ENCODE results near the gene TEKT1.

Gene TEKT1

DNA sequence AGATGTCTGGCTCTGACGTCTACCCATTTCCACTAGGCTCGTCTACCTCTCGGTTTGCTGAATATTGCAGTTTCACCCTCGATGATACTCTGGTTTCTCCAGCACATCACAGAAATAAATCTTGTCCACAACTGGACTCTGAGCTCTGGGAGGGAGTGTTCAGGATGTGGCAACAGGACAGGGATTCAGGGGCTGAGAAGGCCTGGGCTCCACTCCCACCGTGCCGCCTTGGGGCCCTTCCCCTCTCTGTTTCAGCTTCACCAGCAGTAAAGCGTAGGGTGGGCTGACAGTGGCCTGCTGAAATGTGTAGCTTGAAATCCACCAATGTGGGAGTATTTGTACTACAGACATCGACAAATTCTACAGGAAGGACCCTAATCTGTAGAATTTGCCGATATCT, 20.0 kb downstream of the TEKT1 start:
- TF ChIP-seq, protein P1, sequence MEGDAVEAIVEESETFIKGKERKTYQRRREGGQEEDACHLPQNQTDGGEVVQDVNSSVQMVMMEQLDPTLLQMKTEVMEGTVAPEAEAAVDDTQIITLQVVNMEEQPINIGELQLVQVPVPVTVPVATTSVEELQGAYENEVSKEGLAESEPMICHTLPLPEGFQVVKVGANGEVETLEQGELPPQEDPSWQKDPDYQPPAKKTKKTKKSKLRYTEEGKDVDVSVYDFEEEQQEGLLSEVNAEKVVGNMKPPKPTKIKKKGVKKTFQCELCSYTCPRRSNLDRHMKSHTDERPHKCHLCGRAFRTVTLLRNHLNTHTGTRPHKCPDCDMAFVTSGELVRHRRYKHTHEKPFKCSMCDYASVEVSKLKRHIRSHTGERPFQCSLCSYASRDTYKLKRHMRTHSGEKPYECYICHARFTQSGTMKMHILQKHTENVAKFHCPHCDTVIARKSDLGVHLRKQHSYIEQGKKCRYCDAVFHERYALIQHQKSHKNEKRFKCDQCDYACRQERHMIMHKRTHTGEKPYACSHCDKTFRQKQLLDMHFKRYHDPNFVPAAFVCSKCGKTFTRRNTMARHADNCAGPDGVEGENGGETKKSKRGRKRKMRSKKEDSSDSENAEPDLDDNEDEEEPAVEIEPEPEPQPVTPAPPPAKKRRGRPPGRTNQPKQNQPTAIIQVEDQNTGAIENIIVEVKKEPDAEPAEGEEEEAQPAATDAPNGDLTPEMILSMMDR (IDR thresholded peaks at IDR 0.05; ENCODE audit: insufficient read depth, missing control alignments), result no peak
- FAIRE-seq (no peak), DNase-seq (ENCODE audit: insufficient read length, low spot score) (no peak)

DNA sequence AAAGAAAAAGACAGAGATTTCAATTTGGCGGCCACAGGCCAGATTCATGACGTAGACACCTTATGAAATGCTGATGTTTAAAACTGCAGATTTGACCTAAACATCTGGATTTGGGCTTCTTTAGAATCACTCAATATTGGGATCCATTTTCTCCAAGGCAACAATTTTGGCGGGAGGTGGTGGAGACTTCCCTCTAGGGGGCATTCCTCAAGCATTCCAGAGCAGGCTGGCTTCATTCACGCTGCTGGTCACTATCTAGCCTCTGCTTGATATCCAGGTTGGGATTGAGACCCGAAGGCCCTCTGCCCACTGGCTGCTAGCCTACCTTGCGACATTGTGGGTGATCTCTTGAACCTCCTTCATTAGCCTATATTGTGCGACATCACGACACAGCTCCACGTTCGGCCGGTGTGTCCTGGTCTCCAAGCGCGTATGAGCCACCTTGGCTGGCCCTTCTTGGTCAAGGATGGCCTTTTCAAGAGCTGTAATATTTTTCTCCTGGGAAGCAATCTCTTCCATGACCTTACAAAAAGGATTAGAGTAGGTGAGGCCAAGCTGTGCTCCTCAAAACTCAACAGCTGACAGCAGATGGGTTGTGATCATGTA, 31.0 kb downstream of the TEKT1 start:
- TF ChIP-seq, protein P1 (IDR thresholded peaks at IDR 0.05; ENCODE audit: insufficient read depth, missing control alignments), result no peak
- FAIRE-seq (no peak), DNase-seq (ENCODE audit: insufficient read length, low spot score) (no peak)

DNA sequence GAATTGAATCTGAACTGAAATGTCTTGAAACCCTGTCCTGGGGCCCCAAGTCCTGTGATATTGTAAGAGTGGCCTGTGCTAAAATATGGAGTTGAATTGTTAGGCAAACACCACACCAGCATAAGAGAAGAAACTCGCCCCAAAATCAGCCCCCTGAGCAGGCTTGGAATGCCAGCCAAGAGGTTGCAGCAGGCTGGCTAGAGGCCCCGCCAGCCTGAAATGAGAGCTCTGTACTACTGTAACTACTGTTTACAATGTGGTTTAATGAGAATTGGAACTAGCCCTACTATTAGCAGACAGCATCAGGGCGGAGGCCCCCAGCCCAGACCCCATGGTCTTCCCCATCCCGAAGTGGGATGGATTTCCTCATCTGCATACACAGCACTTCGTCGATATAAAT, 31.8 kb downstream of the TEKT1 start:
- TF ChIP-seq, protein P1 (IDR thresholded peaks at IDR 0.05; ENCODE audit: insufficient read depth, missing control alignments), result no peak
- FAIRE-seq, result no peak

DNA sequence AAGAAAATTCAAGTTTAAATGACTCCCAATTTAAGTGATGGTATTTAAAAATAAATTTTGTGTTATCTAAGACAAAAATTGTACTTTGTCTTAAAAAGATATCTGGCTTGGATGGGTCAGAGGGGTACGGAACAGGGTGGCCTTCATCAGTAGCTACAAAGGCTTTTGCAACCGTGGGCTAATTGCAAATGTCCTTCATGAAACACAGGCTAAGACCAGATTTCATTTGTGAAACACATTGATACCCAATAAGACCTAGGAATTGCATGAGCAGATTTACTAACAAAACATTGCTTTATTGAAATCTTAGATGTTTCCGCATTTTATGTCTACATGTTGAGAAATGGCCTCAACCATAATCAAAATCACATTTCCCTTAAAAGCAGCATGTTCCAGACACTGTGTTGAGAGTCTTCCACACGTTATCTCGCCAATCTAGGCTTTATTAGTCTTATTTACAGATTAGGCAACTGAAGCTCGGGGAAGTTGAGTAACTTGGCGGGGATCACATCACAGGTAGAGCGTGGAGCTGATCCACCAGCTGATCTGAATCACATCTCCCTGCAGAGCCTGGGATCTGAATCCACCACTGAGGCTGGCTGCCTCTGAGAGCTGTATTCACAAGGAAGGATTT, 33.7 kb downstream of the TEKT1 start:
- DNase-seq (ENCODE audit: insufficient read length, low spot score), result no peak
- TF ChIP-seq, protein P1 (IDR thresholded peaks at IDR 0.05; ENCODE audit: insufficient read depth, missing control alignments), result no peak
- no peak for FAIRE-seq

More for the DNA sequence above, 31.8 kb downstream of the TEKT1 start:
- DNase-seq (ENCODE audit: insufficient read length, low spot score), result no peak

DNA sequence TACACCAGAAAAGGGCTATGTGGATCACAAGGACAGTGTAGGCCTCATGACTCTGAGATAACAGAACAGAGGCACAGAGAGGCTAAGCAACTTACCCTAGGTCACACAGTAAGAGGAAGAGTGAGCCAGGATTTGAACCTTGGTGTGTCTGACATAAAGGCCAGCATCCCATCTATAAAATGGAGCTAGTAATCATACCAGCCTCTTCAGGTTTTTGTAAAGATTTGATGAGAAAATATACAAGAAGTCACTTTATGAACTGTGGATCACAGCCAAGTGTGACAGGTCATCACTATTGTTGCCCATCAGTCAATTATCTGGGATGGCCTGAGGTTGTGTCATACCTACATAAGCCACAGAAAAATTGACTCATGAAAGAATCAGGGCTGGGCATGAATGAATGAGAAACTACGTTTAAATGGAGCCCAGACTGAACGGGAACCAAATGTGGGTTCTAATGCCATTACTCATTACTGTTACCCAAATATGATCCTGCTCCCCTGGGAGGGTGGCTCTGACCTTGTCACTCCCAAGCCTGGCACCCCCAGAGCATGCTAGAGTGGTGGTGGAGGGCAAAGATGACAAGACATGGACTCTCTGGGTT, 34.5 kb downstream of the TEKT1 start:
- FAIRE-seq (no peak), DNase-seq (ENCODE audit: insufficient read length, low spot score) (no peak)
- TF ChIP-seq, protein P1 (IDR thresholded peaks at IDR 0.05; ENCODE audit: insufficient read depth, missing control alignments), result no peak

DNA sequence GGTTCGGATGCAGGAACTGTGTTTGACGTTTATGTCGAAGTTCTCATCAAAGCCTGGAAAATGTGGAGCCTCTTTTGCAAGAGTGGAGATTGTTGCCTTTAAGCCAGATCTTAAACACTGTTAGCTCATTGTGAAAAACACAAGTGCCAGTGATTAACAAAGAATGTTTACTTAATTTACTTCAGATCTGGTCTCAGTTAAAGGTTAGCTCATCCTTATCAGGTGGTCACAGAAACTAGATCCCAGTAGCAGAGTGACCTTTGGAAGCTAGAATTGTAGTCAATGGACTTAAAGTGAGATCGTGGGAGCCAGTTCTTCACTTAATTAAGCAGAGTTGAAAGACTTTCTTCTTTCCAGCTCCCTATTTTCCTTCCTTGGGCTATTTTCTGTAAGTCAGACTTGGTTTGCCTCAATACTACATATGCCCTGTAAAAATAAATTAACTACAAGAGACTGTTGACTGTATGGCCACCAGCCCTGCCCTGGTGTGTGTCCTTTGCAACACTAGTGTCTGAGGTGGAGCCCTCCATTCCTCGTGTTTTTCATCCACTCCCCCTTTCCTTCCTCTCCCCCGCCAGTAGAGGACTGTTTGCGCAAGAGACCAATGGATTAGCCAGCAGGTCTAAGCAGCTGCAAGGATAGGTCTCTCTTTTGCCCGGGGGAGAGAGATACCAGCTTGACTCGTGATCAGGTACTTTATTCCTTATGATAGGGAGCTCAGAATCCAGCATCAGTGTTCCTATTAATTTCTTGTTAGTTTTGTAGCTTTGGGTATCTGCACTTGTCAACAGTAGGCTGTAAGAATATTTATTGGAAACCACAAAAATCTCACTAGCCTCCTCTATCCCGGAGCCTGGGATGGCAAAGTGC, 35.3 kb downstream of the TEKT1 start:
- no peak for DNase-seq (ENCODE audit: insufficient read length, low spot score)
- TF ChIP-seq, protein P1 (IDR thresholded peaks at IDR 0.05; ENCODE audit: insufficient read depth, missing control alignments), result no peak
- FAIRE-seq, result no peak

All from D721Med (cell line).